Ishikawa (cell line): ENCODE data around the gene ERBB4.

Experiments used
- CEBPB ChIP-seq: IDR thresholded peaks from 2 replicates; pipeline ENCODE4 v1.6.1; 2012
- EGR1 ChIP-seq: IDR thresholded peaks from 2 replicates; pipeline ENCODE4 v1.6.1; 2012
- EP300 ChIP-seq: IDR thresholded peaks from 2 replicates; pipeline ENCODE4 v1.6.1; 2012; ENCODE audit warnings: borderline replicate concordance
- FOXM1 ChIP-seq: IDR thresholded peaks from 2 replicates; pipeline ENCODE4 v1.6.1; 2012; ENCODE audit warnings: low read depth, borderline replicate concordance
- MAX ChIP-seq: IDR thresholded peaks from 2 replicates; pipeline ENCODE4 v1.6.1; 2012
- RAD21 ChIP-seq: IDR thresholded peaks from 2 replicates; pipeline ENCODE4 v1.6.1; 2012; ENCODE audit warnings: low read depth
- REST ChIP-seq: IDR thresholded peaks from 2 replicates; pipeline ENCODE4 v1.6.1; 2012; ENCODE audit warnings: low read depth, mild to moderate bottlenecking
- TAF1 ChIP-seq: IDR thresholded peaks from 2 replicates; pipeline ENCODE4 v1.6.1; 2012; ENCODE audit warnings: low read depth, mild to moderate bottlenecking
- TCF12 ChIP-seq: IDR thresholded peaks from 2 replicates; pipeline ENCODE4 v1.6.1; 2012; ENCODE audit warnings: low read depth
- TEAD4 ChIP-seq: IDR thresholded peaks from 2 replicates; pipeline ENCODE4 v1.6.1; 2012
- ZBTB7A ChIP-seq: IDR thresholded peaks from 2 replicates; pipeline ENCODE4 v1.6.1; 2012; ENCODE audit warnings: low read depth
- TF ChIP-seq, protein P1 (sequence below): IDR thresholded peaks from 2 replicates; pipeline ENCODE4 v1.6.1; 2012

GRCh38 chr2:211545582-211545981 is 993.0 kb downstream of the ERBB4 start:
- TF ChIP-seq TCF12 (no peak), CEBPB (no peak), RAD21 (no peak), EP300 (no peak), REST (no peak), ZBTB7A (no peak), EGR1 (no peak), MAX (no peak), TEAD4 (no peak), FOXM1 (no peak), TAF1 (no peak)
- TF ChIP-seq, protein P1, sequence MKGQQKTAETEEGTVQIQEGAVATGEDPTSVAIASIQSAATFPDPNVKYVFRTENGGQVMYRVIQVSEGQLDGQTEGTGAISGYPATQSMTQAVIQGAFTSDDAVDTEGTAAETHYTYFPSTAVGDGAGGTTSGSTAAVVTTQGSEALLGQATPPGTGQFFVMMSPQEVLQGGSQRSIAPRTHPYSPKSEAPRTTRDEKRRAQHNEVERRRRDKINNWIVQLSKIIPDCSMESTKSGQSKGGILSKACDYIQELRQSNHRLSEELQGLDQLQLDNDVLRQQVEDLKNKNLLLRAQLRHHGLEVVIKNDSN, result no peak
